H9 (cell line): Measurements from ENCODE around the gene NUAK2. TPM values are rescaled to one million over a fixed set of nuclear protein-coding genes. Genes with fewer than 3 reads are reported as not detected.

Source experiments
- DNase-seq: peaks from one replicate; pipeline ENCODE4 v3.0.0-alpha.2; 2017
- H2AFZ ChIP-seq: one replicate; pipeline ENCODE4 v1.6.1; 2013; ENCODE audit warnings: mild to moderate bottlenecking, low read length, control low read depth, moderate library complexity
- H2AK5ac ChIP-seq: 2 replicates; pipeline ENCODE4 v1.6.1; 2013; ENCODE audit warnings: low read length, control low read depth, mixed read lengths; ENCODE audit not compliant: insufficient read length
- H2BK120ac ChIP-seq: one replicate; pipeline ENCODE4 v1.6.1; 2013; ENCODE audit warnings: low read depth, mild to moderate bottlenecking, low read length, control low read depth, inconsistent platforms; ENCODE audit not compliant: poor library complexity, severe bottlenecking
- H2BK12ac ChIP-seq: 2 replicates; pipeline ENCODE4 v1.6.1; 2013; ENCODE audit warnings: low read length, control low read depth, mixed read lengths, low read depth; ENCODE audit not compliant: insufficient read length
- H2BK15ac ChIP-seq: 2 replicates; pipeline ENCODE4 v1.6.1; 2013; ENCODE audit warnings: low read depth, low read length, control low read depth
- H2BK20ac ChIP-seq: one replicate; pipeline ENCODE4 v1.6.1; 2013; ENCODE audit warnings: low read depth, mild to moderate bottlenecking, low read length, control low read depth, inconsistent platforms; ENCODE audit not compliant: poor library complexity, severe bottlenecking
- H2BK5ac ChIP-seq: 2 replicates; pipeline ENCODE4 v1.6.1; 2013; ENCODE audit warnings: low read length, control low read depth, mixed read lengths; ENCODE audit not compliant: insufficient read length
- H3K14ac ChIP-seq: 2 replicates; pipeline ENCODE4 v1.6.1; 2013; ENCODE audit warnings: low read length, control low read depth; ENCODE audit not compliant: insufficient read depth
- H3K18ac ChIP-seq: 2 replicates; pipeline ENCODE4 v1.6.1; 2013; ENCODE audit warnings: low read depth, mild to moderate bottlenecking, mixed read lengths, low read length, control low read depth; ENCODE audit not compliant: insufficient read length
- H3K23ac ChIP-seq: 2 replicates; pipeline ENCODE4 v1.6.1; 2013; ENCODE audit warnings: low read length, control low read depth, mixed read lengths, low read depth; ENCODE audit not compliant: insufficient read length
- H3K23me2 ChIP-seq: 2 replicates; pipeline ENCODE4 v1.6.1; 2013; ENCODE audit warnings: low read depth, mild to moderate bottlenecking, mixed read lengths, low read length, control low read depth; ENCODE audit not compliant: insufficient read length, poor library complexity, severe bottlenecking
- H3K27ac ChIP-seq: 2 replicates; pipeline ENCODE4 v1.5.1; 2013; ENCODE audit warnings: low read length, control low read depth, mixed read lengths, low read depth; ENCODE audit not compliant: insufficient read length
- H3K27me3 ChIP-seq: 2 replicates; pipeline ENCODE4 v1.6.1; 2013; ENCODE audit warnings: low read length, control low read depth, inconsistent platforms; ENCODE audit not compliant: insufficient read depth
- H3K4ac ChIP-seq: 2 replicates; pipeline ENCODE4 v1.6.1; 2013; ENCODE audit warnings: low read depth, mild to moderate bottlenecking, control low read depth, inconsistent platforms, low read length, moderate library complexity
- H3K4me1 ChIP-seq: 2 replicates; pipeline ENCODE4 v1.6.1; 2013; ENCODE audit warnings: low read length, control low read depth, inconsistent platforms; ENCODE audit not compliant: insufficient read depth
- H3K4me2 ChIP-seq: 2 replicates; pipeline ENCODE4 v1.6.1; 2013; ENCODE audit warnings: low read length, control low read depth, mixed read lengths; ENCODE audit not compliant: insufficient read length, insufficient read depth
- H3K56ac ChIP-seq: 2 replicates; pipeline ENCODE4 v1.6.1; 2013; ENCODE audit warnings: low read depth, mild to moderate bottlenecking, mixed read lengths, low read length, control low read depth; ENCODE audit not compliant: insufficient read length
- H3K79me1 ChIP-seq: 2 replicates; pipeline ENCODE4 v1.6.1; 2013; ENCODE audit warnings: low read depth, mild to moderate bottlenecking, moderate library complexity, low read length, control low read depth, inconsistent platforms; ENCODE audit not compliant: insufficient read depth, poor library complexity, severe bottlenecking
- H3K79me2 ChIP-seq: 2 replicates; pipeline ENCODE4 v1.6.1; 2013; ENCODE audit warnings: low read length, control low read depth, inconsistent platforms; ENCODE audit not compliant: insufficient read depth
- H3K9ac ChIP-seq: 2 replicates; pipeline ENCODE4 v1.6.1; 2013; ENCODE audit warnings: low read length, control low read depth, mixed read lengths; ENCODE audit not compliant: insufficient read length; ENCODE audit errors: extremely low read depth
- H3K9me3 ChIP-seq: one replicate; pipeline ENCODE4 v1.6.1; 2013; ENCODE audit warnings: low read depth, low read length, inconsistent platforms; ENCODE audit not compliant: control insufficient read depth
- H3T11ph ChIP-seq: one replicate; pipeline ENCODE4 v1.6.1; 2013; ENCODE audit warnings: mild to moderate bottlenecking, low read length, control low read depth, inconsistent platforms
- H4K20me1 ChIP-seq: one replicate; pipeline ENCODE4 v1.6.1; 2013; ENCODE audit not compliant: control insufficient read depth, insufficient read length, insufficient read depth
- H4K5ac ChIP-seq: 2 replicates; pipeline ENCODE4 v1.6.1; 2013; ENCODE audit warnings: low read depth, mild to moderate bottlenecking, mixed read lengths, low read length, control low read depth; ENCODE audit not compliant: insufficient read length
- H4K8ac ChIP-seq: replicated peaks from 2 replicates; pipeline ENCODE4 v1.6.1; 2013; ENCODE audit warnings: low read length, control low read depth, mixed read lengths, low read depth; ENCODE audit not compliant: insufficient read length
- H4K91ac ChIP-seq: 2 replicates; pipeline ENCODE4 v1.6.1; 2013; ENCODE audit warnings: low read depth, mild to moderate bottlenecking, moderate library complexity, mixed read lengths, low read length, control low read depth; ENCODE audit not compliant: insufficient read length
- H3K27ac Mint-ChIP-seq, 3 experiments: 2 replicates in 2 of 3; 3 replicates in 1 of 3; pipeline ENCODE4 v1.8.0; 2020 to 2021; ENCODE audit warnings: mixed read lengths in 3 of 3, mild to moderate bottlenecking in 1 of 3, moderate library complexity in 1 of 3
- H3K27me3 Mint-ChIP-seq: 2 replicates; pipeline ENCODE4 v1.8.0; 2021; ENCODE audit warnings: low read depth, mild to moderate bottlenecking, moderate library complexity, mixed read lengths
- H3K36me3 Mint-ChIP-seq, 3 experiments: 2 replicates in 2 of 3; 3 replicates in 1 of 3; pipeline ENCODE4 v1.8.0; 2020 to 2021; ENCODE audit warnings: low read depth in 3 of 3, mixed read lengths in 3 of 3; ENCODE audit not compliant: insufficient read depth in 1 of 3
- H3K4me1 Mint-ChIP-seq, 2 experiments: 2 replicates each; pipeline ENCODE4 v1.8.0; 2020; ENCODE audit warnings: mixed read lengths in 2 of 2
- H3K4me3 Mint-ChIP-seq, 2 experiments: 2 replicates in 1 of 2; 3 replicates in 1 of 2; pipeline ENCODE4 v1.8.0; 2020 to 2021; ENCODE audit warnings: mild to moderate bottlenecking in 2 of 2, mixed read lengths in 2 of 2, moderate library complexity in 1 of 2
- H3K9me3 Mint-ChIP-seq, 2 experiments: 2 replicates in 1 of 2; 3 replicates in 1 of 2; pipeline ENCODE4 v1.8.0; 2020; ENCODE audit warnings: mild to moderate bottlenecking in 2 of 2, mixed read lengths in 2 of 2, moderate library complexity in 1 of 2
- CTCF ChIP-seq: fragments of 200-600 bp; sonication (generic); conservative IDR thresholded peaks from 3 replicates; pipeline ENCODE4 v1.8.0; 2021; ENCODE audit warnings: antibody characterized with exemption, mild to moderate bottlenecking
- WGBS: extraction: QIAGEN DNeasy Blood & Tissue Kit; methylation state at CpG from one replicate; pipeline ENCODE4 v1.1.7; 2013; ENCODE audit warnings: missing lambda C conversion rate, low lambda C conversion rate, mixed read lengths; ENCODE audit not compliant: insufficient read length; ENCODE audit errors: extremely low coverage; 5-methylcytosine and 5-hydroxymethylcytosine counted together
- total RNA-seq: library from RNA; stranded (reverse); gene quantifications from 2 replicates; pipeline ENCODE4 v1.2.1, GENCODE V29; 2021

The NUAK2 gene
- total RNA-seq, 1 experiment from 2014 or later: 15.4 TPM

GRCh38 chr1:205275133-205275532 lies 46.4 kb downstream of the NUAK2 start:
- Histone ChIP-seq H2BK20ac (no peak overlapping the region), H2BK15ac (no peak overlapping the region; the same call in 1 of the 2 replicates), H2AK5ac (no peak overlapping the region), H2AFZ (no peak overlapping the region), H3K79me2 (no peaks in the 10 kb centered on the region), H3K9me3 (no peaks in the 10 kb centered on the region), H3K4ac (no peak overlapping the region), H2BK12ac (no peak overlapping the region), H2BK120ac (no peak overlapping the region), H2BK5ac (no peak overlapping the region), H3K23me2 (no peaks in the 10 kb centered on the region), H4K5ac (no peak overlapping the region), H3K4me2 (no peak overlapping the region), H4K20me1 (peaks cover 2% of the 10 kb centered on the region), H3K9ac (no peak overlapping the region), H3T11ph (no peak overlapping the region), H4K8ac (no peak overlapping the region), H3K27me3 (no peaks in the 10 kb centered on the region), H3K79me1 (no peaks in the 10 kb centered on the region), H3K23ac (no peak overlapping the region), H3K4me1 (peaks cover 3% of the 10 kb centered on the region; the same call in 1 of the 2 replicates), H3K14ac (no peak overlapping the region), H3K56ac (no peak overlapping the region), H3K27ac (no peak overlapping the region), H3K18ac (no peak overlapping the region), H4K91ac (no peak overlapping the region)
- Mint-ChIP-seq H3K4me3 (no peak overlapping the region), H3K4me1 (peaks cover 22 to 39% of the 10 kb centered on the region in 2 experiments), H3K27ac (peak overlapping the region in 1 of 3 experiments; percentile 85; a peak in 2 of 7 replicates), H3K36me3 (peaks cover 1 to 17% (median 16%) of the 10 kb centered on the region in 3 experiments; a peak in 6 of 7 replicates), H3K9me3 (no peaks in the 10 kb centered on the region), H3K27me3 (no peaks in the 10 kb centered on the region)
- TF ChIP-seq CTCF: no peak
- DNase-seq: no peak
- no CpG with 5 or more reads among the region's 3 CpGs for WGBS
